ENCODE data around the gene TPRKB.

GRCh38 chr2:73707636-73708035 is 29.5 kb downstream of the TPRKB start:
- no peak for TF ChIP-seq CTCF (IDR thresholded peaks at IDR 0.05; ENCODE audit: low read depth, low read length)
- no peak for TF ChIP-seq POLR2A (IDR thresholded peaks at IDR 0.05; ENCODE audit: extremely low read depth, insufficient read length)
